Measurements from ENCODE around the gene OGFOD2. TPM values are rescaled to one million over a fixed set of nuclear protein-coding genes. Genes with fewer than 3 reads are reported as not detected.

The OGFOD2 gene
- total RNA-seq, 2 donors from 2014 or later, result 26.3 to 27.6 TPM

- Histone ChIP-seq H3K4me1 (replicated peaks) (peaks cover 12% of the 10 kb centered on the region), H3K36me3 (no peaks in the 10 kb centered on the region), H3K27ac (no peak overlapping the region), H3K4me3 (no peak overlapping the region), H3K27me3 (replicated peaks; ENCODE audit: insufficient read depth) (no peaks in the 10 kb centered on the region), H3K9me3 (no peaks in the 10 kb centered on the region)
- WGBS, result 94% methylated on average over 33 of the region's 39 CpGs
- no peak for DNase-seq (ENCODE audit: low spot score)
- TF ChIP-seq POLR2AphosphoS5 (IDR thresholded peaks at IDR 0.05) (no peak), POLR2A (IDR thresholded peaks at IDR 0.05) (no peak)
- TF ChIP-seq, protein P1, sequence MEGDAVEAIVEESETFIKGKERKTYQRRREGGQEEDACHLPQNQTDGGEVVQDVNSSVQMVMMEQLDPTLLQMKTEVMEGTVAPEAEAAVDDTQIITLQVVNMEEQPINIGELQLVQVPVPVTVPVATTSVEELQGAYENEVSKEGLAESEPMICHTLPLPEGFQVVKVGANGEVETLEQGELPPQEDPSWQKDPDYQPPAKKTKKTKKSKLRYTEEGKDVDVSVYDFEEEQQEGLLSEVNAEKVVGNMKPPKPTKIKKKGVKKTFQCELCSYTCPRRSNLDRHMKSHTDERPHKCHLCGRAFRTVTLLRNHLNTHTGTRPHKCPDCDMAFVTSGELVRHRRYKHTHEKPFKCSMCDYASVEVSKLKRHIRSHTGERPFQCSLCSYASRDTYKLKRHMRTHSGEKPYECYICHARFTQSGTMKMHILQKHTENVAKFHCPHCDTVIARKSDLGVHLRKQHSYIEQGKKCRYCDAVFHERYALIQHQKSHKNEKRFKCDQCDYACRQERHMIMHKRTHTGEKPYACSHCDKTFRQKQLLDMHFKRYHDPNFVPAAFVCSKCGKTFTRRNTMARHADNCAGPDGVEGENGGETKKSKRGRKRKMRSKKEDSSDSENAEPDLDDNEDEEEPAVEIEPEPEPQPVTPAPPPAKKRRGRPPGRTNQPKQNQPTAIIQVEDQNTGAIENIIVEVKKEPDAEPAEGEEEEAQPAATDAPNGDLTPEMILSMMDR (IDR thresholded peaks at IDR 0.05), result no peak
- intact Hi-C loops (cut with DNase I), result no loop called here
Measured at GRCh38 chr12:122987086-122987951, 12.3 kb downstream of the OGFOD2 start.

GRCh38 chr12:122988036-122988435 lies 13.0 kb downstream of the OGFOD2 start:
- no peak overlapping the region for H3K4me3 ChIP-seq
- no peaks in the 10 kb centered on the region for H3K27me3 ChIP-seq (replicated peaks; ENCODE audit: insufficient read depth)
- H3K36me3 ChIP-seq, result no peaks in the 10 kb centered on the region
- intact Hi-C loops (cut with DNase I), result no loop called here
- no peaks in the 10 kb centered on the region for H3K9me3 ChIP-seq
- no peak overlapping the region for H3K27ac ChIP-seq
- peaks cover 9% of the 10 kb centered on the region for H3K4me1 ChIP-seq (replicated peaks)
- TF ChIP-seq, protein P1 (IDR thresholded peaks at IDR 0.05), result no peak
- no peak for TF ChIP-seq POLR2AphosphoS5 (IDR thresholded peaks at IDR 0.05)
- TF ChIP-seq POLR2A (IDR thresholded peaks at IDR 0.05), result no peak
- DNase-seq (ENCODE audit: low spot score), result no peak
- 89% methylated on average over 10 of the region's 13 CpGs for WGBS

DNA sequence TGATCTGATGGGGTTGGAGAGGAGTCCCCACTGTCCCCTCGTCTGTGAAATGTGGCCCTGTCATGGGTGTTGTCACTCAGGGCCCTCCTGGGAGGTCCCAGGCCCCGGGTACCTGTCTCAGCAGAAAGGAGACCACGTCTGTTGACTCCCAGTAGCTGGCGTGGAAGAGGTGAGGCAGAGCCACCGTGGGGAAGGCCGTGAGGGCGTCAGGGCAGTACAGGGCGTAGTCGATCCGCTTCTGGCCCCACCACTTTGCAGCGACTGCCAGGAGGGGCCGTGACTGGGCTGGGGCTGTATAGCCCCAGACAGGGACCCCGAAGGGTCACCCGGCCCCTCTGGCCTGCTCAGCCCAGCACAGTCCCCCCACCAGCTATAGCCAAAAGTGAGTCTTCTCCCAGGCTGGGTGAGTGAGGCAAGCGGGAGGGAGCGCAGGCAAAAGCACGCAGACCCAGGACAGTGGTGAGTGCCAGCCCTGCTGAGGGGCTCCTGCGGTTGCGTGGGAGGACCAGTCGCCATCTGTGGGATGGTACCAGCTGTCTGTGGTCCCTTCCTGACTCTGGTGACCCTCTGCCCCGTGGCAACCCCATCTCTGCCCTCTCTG lies 13.7 kb downstream of the OGFOD2 start:
- H3K4me1 ChIP-seq (replicated peaks), result peaks cover 9% of the 10 kb centered on the region
- no peaks in the 10 kb centered on the region for H3K27me3 ChIP-seq (replicated peaks; ENCODE audit: insufficient read depth)
- H3K4me3 ChIP-seq, result no peak overlapping the region
- intact Hi-C loops (cut with DNase I), result no loop called here
- no peak for DNase-seq (ENCODE audit: low spot score)
- 89% methylated on average over 19 of the region's 21 CpGs for WGBS
- TF ChIP-seq POLR2A (IDR thresholded peaks at IDR 0.05) (no peak), POLR2AphosphoS5 (IDR thresholded peaks at IDR 0.05) (no peak)
- TF ChIP-seq, protein P1 (IDR thresholded peaks at IDR 0.05), result no peak
- H3K27ac ChIP-seq, result no peak overlapping the region
- H3K36me3 ChIP-seq, result no peaks in the 10 kb centered on the region
- H3K9me3 ChIP-seq, result no peaks in the 10 kb centered on the region

DNA sequence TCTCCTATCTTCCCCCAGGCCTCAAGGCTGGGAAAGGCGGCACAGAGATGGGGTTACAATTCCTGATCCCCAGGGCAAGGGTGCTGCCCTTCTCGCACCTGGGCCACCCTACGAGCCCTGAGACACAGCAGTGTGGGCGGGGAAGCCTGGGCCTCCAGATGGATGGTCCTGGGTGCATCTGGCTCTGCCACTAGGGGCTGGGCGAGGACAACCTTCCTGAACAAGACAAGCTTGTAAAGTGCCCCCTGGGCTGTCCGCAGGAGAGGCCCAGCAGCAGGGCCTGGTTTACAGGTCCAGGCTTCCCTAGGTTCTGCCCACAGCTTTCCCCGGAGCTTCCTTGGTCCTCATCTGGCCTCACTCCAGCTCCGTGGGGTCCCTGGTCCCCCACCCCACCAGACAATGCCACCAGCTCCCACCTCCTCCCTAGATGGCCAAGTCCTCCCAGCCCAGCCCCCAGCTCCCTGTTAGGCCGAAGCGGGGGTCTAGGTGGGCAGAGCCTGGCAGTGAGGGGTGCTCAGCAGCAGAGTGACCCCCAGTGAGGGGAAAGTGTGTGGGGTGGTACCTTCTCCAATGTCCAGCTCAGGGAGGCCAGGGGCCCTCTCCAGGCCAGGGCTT lies 14.3 kb downstream of the OGFOD2 start:
- no peak for DNase-seq (ENCODE audit: low spot score)
- Histone ChIP-seq H3K9me3 (no peaks in the 10 kb centered on the region), H3K36me3 (no peaks in the 10 kb centered on the region), H3K4me1 (replicated peaks) (peaks cover 6% of the 10 kb centered on the region), H3K4me3 (no peak overlapping the region), H3K27me3 (replicated peaks; ENCODE audit: insufficient read depth) (no peaks in the 10 kb centered on the region), H3K27ac (no peak overlapping the region)
- 85% methylated on average over 10 of the region's 10 CpGs for WGBS
- TF ChIP-seq, protein P1 (IDR thresholded peaks at IDR 0.05), result no peak
- no peak for TF ChIP-seq POLR2A (IDR thresholded peaks at IDR 0.05)
- no peak for TF ChIP-seq POLR2AphosphoS5 (IDR thresholded peaks at IDR 0.05)
- intact Hi-C loops (cut with DNase I), result no loop called here
